PC-3 (cell line): ENCODE data around the gene JAK3.
"Not testable (repeated sequence)": the region's sequence is repeated elsewhere in the genome, so short reads cannot be mapped to it uniquely, and the experiment has no call there.

Experiments
- EZH2 ChIP-seq: fragments of 300-600 bp; sonication (generic); IDR thresholded peaks from one replicate; pipeline ENCODE4 v1.6.1; 2017; ENCODE audit warnings: antibody characterized with exemption, mild to moderate bottlenecking, low read length; ENCODE audit not compliant: unreplicated experiment
- EZH2phosphoT487 ChIP-seq: fragments of 300-600 bp; sonication (generic); IDR thresholded peaks from 2 replicates; pipeline ENCODE4 v1.6.1; 2018; ENCODE audit warnings: mild to moderate bottlenecking, antibody characterized with exemption, low read length, borderline replicate concordance
- TF ChIP-seq, protein P1 (sequence below): fragments of 300-600 bp; sonication (generic); conservative IDR thresholded peaks from 2 replicates; pipeline ENCODE4 v1.5.1; 2017; ENCODE audit warnings: antibody characterized with exemption, low read depth, mild to moderate bottlenecking, low read length

DNA sequence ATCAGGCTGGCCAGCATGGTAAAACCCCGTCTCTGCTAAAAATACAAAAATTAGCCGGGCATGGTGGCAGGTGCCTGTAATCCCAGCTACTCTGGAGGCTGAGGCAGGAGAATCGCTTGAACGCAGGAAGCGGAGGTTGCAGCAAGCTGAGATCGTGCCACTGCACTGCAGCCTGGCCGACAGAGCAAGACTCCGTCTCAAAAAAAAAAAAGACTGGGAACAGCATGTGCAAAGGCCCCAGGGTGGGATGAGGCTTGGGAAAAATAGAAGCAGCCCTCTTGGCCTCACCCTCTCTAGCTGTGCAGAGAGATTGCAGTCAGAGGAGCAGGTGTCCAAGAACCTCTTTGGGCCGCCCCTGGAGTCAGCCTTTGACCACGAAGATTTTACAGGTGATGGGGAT lies 69.9 kb downstream of the JAK3 start:
- TF ChIP-seq, protein P1, sequence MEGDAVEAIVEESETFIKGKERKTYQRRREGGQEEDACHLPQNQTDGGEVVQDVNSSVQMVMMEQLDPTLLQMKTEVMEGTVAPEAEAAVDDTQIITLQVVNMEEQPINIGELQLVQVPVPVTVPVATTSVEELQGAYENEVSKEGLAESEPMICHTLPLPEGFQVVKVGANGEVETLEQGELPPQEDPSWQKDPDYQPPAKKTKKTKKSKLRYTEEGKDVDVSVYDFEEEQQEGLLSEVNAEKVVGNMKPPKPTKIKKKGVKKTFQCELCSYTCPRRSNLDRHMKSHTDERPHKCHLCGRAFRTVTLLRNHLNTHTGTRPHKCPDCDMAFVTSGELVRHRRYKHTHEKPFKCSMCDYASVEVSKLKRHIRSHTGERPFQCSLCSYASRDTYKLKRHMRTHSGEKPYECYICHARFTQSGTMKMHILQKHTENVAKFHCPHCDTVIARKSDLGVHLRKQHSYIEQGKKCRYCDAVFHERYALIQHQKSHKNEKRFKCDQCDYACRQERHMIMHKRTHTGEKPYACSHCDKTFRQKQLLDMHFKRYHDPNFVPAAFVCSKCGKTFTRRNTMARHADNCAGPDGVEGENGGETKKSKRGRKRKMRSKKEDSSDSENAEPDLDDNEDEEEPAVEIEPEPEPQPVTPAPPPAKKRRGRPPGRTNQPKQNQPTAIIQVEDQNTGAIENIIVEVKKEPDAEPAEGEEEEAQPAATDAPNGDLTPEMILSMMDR: not testable (repeated sequence)
- not testable (repeated sequence) for TF ChIP-seq EZH2phosphoT487, EZH2
